D721Med (cell line): ENCODE data around the gene DLX3.

Experiments
- DNase-seq: peaks from one replicate; pipeline ENCODE4 v3.0.0; 2011; ENCODE audit warnings: low spot score; ENCODE audit not compliant: insufficient read length
- FAIRE-seq: peaks from 2 replicates; lab custom pipeline; 2011; peaks lifted over from hg19 to GRCh38; lab: Jason Lieb, UNC
- CTCF ChIP-seq: IDR thresholded peaks from 2 replicates; pipeline ENCODE4 v1.5.1; 2012; ENCODE audit warnings: mild to moderate bottlenecking, control low read depth; ENCODE audit not compliant: insufficient read depth; ENCODE audit errors: missing control alignments

DLX3 gene

DNA sequence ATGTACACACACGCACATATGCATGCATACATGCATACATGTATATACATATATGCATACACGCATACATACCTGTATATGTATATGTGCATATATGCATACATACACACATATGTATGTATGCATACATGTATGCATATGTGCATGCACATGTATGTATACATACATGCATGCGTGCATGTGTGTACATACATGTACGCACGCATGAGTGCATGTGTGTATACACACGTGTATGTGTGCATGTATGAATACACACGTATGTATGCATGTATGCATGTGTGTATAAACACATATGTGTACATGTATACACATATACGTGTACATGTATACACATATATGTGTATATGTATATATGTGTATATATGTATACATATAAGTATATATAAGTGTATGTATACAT lies 28.5 kb upstream of the DLX3 start:
- no peak for TF ChIP-seq CTCF
- FAIRE-seq = no peak
- no peak for DNase-seq

DNA sequence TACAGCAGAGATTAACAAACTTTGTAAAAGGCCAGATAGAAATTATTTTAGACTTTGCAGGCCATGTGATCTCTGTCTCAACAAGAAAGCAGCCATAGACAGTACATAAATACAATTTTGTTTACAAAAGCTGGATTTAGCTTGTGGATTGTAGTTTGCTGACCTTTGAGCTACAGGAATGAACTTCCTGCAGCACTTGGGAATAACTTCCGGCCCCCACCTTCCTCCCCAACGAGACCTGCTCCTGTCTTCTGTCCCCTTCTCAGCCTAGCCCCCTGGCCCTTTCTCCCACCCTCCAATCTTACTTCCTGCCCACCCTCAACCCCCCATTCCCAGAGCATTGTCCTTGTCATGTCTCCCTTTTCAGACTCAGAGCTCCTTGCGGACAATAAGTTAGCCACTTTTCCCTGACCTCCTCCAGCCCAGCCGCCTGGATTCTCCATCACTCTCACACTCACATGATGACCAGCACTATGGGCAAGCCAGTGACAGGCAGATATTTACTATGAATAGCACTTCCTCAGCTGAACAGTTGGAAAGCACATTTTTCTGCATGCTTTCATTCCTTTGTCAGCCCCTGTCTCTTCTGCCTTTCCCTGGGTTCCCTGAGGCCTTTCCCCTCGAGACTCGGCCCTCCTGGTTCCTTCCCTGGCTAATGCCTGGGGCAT lies 27.6 kb upstream of the DLX3 start:
- no peak for TF ChIP-seq CTCF
- FAIRE-seq (no peak), DNase-seq (no peak)

DNA sequence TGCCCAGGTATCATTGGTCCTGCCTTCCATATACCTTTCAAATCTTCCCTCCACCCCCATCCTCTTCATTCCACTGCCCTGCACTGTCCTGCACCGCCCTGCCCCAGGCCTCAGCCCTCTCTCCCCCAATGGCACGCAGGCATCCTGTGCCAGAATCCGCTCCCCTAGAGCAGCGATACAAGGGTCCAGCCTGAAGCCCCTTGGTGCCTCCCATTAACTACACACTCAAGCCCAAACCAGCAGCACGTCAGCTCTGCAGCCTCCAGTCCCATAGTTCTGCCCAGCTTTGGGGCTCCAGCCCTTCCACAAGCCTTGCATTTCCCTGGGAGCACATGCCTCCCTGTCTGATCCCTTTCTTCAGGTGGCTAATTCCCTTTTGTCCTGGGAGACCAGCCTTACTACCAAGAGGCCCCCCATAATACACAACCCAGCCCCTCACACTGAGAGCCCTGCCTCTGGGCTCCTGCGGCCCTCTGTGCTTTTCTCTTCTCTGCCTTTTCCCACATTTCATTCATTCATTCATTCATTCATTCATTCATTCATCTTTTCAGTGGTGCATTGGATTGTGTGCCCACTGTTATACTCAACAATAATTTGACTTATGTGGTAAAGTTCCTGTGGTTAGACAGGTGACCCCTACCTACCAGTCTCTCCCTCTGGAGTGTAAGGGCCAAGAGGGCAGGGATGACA lies 26.8 kb upstream of the DLX3 start:
- DNase-seq = no peak
- TF ChIP-seq CTCF = no peak
- FAIRE-seq = no peak

DNA sequence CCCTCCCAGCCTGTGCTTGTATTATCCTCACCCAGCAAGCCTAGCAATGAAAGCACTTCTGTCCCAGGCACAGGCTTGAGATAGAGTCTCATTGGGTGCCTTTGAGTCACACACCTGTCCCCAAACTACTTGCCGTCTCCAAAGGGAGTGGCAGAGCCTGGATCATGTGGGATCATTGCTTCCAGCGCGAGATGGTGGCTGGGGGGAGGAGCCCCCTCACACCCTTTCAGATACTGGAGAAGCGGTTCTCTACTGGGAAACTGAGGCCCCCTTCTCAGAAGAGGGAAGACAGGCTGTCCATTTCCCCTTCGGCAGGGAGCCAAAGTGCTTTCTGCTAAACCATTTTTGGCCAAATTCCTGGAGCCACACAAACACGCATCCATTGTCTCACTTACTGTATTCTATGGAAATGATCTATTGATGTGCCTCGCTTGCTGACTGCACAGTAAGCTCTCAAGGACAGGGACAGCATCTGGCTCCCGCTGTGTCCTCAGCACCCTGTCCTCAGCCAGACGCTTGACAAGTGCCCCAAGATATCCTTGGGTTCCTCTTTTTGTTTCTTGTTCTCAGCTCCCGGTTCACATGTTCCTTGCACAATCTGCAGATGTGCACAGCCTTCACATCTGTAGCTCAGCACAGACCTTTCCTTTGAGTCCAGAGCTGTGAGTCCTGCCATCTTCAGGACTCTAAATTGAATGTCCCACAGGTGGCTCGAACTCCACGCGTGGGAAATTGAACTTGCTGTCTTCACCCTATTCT lies 26.0 kb upstream of the DLX3 start:
- no peak for FAIRE-seq
- TF ChIP-seq CTCF = no peak
- DNase-seq = no peak

GRCh38 chr17:50018909-50019308 lies 23.9 kb upstream of the DLX3 start:
- FAIRE-seq = no peak
- no peak for DNase-seq
- no peak for TF ChIP-seq CTCF

- no peak for TF ChIP-seq CTCF
- FAIRE-seq (no peak), DNase-seq (no peak)
Measured at GRCh38 chr17:50015146-50015545, 20.1 kb upstream of the DLX3 start.
